GM12873 (cell line): ENCODE measurements around the gene TXNDC2.

Experiments
- TF ChIP-seq, protein P1 (sequence below): IDR thresholded peaks from 2 replicates; pipeline ENCODE4 v1.5.1; 2012; ENCODE audit warnings: low read depth, mild to moderate bottlenecking, moderate library complexity, low read length, control low read depth; ENCODE audit not compliant: insufficient read depth; ENCODE audit errors: missing control alignments

TXNDC2 gene

DNA sequence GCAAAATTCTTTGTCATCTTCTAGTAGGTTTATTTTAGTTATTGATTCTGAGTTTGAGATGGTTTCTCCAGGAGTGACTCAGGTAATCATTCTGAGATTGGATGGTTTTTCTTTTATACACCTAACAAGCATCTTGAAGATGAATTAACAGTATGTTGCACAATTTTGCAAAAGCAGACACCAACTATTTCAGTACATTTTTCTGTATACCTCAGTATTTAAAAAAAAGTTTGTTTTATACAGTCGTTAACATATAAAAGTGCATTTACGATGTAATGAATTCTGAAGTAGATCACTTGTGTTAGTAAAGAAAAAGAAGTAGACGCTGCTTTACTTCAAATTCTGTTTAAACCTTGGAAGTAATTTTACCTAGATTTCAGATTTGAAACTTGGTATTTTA is 31.0 kb downstream of the TXNDC2 start:
- TF ChIP-seq, protein P1, sequence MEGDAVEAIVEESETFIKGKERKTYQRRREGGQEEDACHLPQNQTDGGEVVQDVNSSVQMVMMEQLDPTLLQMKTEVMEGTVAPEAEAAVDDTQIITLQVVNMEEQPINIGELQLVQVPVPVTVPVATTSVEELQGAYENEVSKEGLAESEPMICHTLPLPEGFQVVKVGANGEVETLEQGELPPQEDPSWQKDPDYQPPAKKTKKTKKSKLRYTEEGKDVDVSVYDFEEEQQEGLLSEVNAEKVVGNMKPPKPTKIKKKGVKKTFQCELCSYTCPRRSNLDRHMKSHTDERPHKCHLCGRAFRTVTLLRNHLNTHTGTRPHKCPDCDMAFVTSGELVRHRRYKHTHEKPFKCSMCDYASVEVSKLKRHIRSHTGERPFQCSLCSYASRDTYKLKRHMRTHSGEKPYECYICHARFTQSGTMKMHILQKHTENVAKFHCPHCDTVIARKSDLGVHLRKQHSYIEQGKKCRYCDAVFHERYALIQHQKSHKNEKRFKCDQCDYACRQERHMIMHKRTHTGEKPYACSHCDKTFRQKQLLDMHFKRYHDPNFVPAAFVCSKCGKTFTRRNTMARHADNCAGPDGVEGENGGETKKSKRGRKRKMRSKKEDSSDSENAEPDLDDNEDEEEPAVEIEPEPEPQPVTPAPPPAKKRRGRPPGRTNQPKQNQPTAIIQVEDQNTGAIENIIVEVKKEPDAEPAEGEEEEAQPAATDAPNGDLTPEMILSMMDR: no peak

DNA sequence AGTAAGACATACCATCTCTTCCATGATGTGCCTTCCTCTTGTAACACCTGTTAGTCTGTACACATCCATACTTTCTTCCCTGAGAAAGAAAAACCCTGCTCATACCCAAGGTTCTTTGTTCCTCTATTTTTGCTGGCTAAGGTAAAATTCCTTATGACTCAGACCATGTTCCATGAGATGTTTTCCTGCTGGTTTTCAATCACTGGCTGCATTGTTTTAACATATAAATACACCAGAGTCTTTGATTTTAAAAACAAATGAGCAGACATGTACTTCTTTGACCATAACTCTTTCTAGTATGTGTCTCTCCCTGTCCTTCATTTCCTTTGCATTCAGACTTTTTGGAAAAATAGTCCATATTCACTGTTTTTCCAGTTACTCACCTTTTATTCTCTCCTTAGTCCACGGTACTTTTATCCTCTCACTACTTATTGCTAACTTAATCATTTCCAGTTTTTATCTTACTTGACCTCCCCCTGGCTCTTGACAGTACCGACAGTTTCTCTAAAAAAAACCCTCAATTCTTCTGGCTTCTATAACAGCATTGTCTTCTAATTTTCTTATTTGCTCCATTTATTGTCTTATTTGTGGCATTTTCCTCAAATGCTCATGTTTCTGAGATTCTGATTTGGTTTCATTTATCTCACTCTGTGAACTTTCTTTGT is 32.4 kb downstream of the TXNDC2 start:
- TF ChIP-seq, protein P1: no peak

DNA sequence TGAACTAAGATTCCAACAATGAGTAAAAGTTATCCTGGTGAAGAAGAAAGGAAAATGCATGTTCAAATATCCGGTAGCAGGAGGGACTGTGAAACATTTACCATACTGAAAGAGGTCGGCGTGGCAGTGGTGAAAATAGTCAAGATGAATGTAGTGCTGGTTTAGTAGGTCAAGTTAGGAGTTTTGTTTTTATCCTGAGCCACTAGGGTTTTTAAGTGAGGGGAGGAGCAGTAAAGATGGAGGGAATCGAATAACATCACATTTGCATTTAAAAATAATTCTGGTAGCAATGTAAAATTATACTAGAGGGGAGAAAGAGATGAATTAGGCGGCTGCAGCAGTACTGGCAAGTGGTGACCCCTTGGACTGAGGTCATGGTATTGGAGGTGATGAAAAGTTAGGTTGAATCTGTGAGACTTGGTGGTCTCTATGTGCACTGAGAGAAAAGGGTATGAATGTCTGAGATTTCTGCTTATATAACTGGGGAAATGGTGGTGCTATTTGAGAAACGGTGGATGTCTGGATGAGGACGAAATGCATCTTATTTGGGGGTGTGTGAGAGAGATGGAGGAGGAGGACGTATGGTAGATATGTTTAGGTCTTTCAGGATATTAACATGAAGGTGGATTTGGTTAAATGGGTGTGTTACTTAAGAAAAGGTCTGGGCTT is 33.9 kb downstream of the TXNDC2 start:
- TF ChIP-seq, protein P1: no peak

DNA sequence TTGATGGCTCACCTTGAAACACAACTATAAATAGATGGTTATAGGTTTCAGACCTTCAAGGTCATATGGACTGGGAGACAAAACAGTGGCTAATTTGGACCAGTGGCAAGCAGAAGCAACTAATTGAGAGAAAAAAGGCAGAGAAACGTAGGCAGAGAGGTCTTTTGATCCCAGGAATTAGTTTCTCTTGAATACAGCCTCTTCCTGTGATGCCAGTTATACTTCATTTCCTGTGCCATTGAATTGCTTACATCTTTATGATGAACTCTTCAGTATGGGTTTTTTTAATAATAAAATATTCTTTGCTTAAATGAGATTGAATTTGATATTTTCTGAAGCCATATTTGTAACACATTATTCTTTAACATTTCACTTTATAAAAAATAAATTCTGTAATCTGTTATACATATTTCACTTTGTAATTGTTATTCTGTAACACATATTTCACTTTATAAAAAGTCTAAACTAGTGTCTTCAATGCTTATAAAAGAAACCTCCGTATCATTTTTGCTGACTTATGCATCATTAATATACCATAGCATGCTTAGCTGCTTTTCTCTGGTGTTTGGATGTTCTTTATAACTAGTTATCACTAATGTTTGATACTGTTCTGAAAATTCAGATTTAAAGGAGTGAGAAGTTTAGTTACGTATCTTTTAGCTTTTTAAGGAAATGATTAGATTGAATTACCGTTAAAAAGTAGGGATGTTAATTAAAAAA is 37.0 kb downstream of the TXNDC2 start:
- TF ChIP-seq, protein P1: no peak

DNA sequence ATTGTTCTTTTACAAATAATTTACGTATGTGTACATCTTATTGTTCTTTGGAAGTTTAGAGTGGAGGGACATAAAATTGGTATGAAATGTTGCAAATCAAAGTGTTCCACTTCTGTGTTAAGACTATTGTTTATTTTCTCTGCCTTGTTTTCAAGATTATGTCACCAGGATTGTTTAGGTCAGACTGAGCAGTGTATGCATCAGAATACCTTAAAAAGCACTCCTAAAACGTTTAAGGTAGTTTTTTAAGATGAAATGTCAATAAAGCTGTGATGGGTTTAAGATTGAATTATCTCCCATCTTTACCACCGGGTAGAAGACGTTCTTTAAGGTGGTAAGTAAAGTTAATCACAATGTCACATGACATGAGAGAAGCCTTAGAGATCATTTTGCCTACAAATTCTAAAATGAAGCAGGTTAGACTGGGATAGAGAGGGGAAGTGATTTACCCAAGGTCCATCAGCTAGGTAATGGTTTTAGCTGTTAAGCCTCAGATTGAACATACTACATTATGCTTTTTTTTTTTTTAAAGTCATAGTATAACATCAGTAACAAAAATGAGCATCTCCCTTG is 38.7 kb downstream of the TXNDC2 start:
- TF ChIP-seq, protein P1: no peak

DNA sequence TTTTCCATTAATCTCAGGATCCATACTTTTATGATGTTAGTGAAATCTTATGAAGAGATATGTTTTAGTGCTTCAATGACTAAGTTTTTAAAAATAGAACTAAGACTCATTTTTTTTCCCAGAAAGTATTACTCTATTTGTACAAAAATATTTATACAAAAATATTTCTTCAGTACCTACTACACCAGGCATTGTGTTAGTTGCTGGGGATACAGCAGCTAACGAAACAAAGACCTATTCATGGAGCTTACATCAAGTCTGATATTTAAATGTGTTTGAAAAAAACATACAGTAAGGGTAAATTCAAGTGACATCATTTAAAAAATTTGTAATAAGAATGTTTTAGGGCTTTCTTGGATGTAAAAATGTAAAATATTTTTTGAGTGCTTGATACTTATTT is 39.6 kb downstream of the TXNDC2 start:
- TF ChIP-seq, protein P1: no peak

DNA sequence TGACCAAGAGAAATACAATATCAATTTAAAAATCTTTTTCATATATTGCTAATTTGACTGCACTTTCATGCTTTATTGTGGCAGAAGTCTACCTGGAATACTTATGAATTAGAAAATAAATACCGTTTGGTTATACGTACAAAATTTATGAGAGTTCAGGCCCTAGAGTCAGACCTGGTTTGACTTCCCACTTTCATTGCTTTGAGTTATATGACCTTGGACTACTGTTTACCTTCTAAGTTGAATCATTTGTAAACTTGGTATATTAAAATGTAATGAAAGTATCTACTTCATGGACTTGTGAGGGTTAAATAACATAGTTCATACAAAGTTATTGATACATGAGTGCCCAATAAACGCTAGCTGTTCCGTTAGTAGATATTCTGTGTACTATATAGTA is 40.0 kb downstream of the TXNDC2 start:
- TF ChIP-seq, protein P1: no peak
